Smooth muscle cell of the brain vasculature (primary cell): ENCODE measurements around the gene BRSK1.
"Not testable (repeated sequence)": the region's sequence is repeated elsewhere in the genome, so short reads cannot be mapped to it uniquely, and the experiment has no call there.

Experiments
- DNase-seq: peaks from one replicate; pipeline ENCODE4 v3.0.0-alpha.2; 2012; ENCODE audit warnings: low read depth, low spot score

The BRSK1 gene

GRCh38 chr19:55329791-55330190 is 46.0 kb downstream of the BRSK1 start:
- not testable (repeated sequence) for DNase-seq

GRCh38 chr19:55333870-55334269 is 50.1 kb downstream of the BRSK1 start:
- DNase-seq = no peak

GRCh38 chr19:55336101-55336500 is 52.3 kb downstream of the BRSK1 start:
- DNase-seq = no peak

- peak; percentile 100 for DNase-seq
Measured at GRCh38 chr19:55339105-55339888, 55.5 kb downstream of the BRSK1 start, which contains the start of gene KMT5C. Gene KMT5C, plus strand, starts transcription at chr19:55339876. Its CDS starts 2,061 bp downstream, at chr19:55341937.

- no peak for DNase-seq
Measured at GRCh38 chr19:55339889-55340783, 56.3 kb downstream of the BRSK1 start.

- no peak for DNase-seq
Measured at GRCh38 chr19:55340784-55341147, 57.0 kb downstream of the BRSK1 start.

GRCh38 chr19:55341171-55341588 is 57.4 kb downstream of the BRSK1 start:
- DNase-seq = no peak

- DNase-seq = no peak
Measured at GRCh38 chr19:55341595-55342531, 58.1 kb downstream of the BRSK1 start.

GRCh38 chr19:55344444-55344843 is 60.6 kb downstream of the BRSK1 start:
- DNase-seq = no peak

GRCh38 chr19:55345101-55345817 is 61.5 kb downstream of the BRSK1 start:
- no peak for DNase-seq

GRCh38 chr19:55345818-55346724 is 62.3 kb downstream of the BRSK1 start:
- DNase-seq = no peak

- DNase-seq = no peak
Measured at GRCh38 chr19:55346725-55347441, 63.1 kb downstream of the BRSK1 start.

- DNase-seq = no peak
Measured at GRCh38 chr19:55347442-55348009, 63.7 kb downstream of the BRSK1 start.

GRCh38 chr19:55348317-55349034 is 64.7 kb downstream of the BRSK1 start:
- no peak for DNase-seq

- DNase-seq = no peak
Measured at GRCh38 chr19:55350620-55351315, 67.0 kb downstream of the BRSK1 start.

- no peak for DNase-seq
Measured at GRCh38 chr19:55352040-55352439, 68.2 kb downstream of the BRSK1 start.

- DNase-seq = no peak
Measured at GRCh38 chr19:55352549-55353145, 68.8 kb downstream of the BRSK1 start.
